ENCODE data around the gene TRAPPC5.

DNA sequence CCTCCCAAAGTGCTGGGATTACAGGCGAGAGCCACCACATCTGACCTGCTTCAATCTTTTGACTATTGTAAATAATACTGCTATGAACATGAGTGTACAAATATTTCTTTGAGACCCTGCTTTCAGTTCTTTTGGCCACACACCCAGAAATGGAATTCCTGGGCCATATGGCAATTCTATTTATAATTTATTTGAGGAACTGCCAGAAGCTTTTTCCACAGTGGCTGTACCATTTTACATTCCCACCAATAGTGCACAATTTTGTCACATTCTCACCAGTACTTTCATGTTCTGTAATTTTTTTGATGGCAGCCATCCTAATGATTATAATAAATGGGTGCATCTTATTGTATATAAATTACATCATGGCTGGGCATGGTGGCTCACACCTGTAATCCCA is 35.0 kb downstream of the TRAPPC5 start:
- TF ChIP-seq, protein P1, sequence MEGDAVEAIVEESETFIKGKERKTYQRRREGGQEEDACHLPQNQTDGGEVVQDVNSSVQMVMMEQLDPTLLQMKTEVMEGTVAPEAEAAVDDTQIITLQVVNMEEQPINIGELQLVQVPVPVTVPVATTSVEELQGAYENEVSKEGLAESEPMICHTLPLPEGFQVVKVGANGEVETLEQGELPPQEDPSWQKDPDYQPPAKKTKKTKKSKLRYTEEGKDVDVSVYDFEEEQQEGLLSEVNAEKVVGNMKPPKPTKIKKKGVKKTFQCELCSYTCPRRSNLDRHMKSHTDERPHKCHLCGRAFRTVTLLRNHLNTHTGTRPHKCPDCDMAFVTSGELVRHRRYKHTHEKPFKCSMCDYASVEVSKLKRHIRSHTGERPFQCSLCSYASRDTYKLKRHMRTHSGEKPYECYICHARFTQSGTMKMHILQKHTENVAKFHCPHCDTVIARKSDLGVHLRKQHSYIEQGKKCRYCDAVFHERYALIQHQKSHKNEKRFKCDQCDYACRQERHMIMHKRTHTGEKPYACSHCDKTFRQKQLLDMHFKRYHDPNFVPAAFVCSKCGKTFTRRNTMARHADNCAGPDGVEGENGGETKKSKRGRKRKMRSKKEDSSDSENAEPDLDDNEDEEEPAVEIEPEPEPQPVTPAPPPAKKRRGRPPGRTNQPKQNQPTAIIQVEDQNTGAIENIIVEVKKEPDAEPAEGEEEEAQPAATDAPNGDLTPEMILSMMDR (IDR thresholded peaks at IDR 0.05; ENCODE audit: low read depth, low read length) = no peak
- TF ChIP-seq MYC (IDR thresholded peaks at IDR 0.05; ENCODE audit: low read depth, low read length) = no peak
